CD4-positive, alpha-beta T cell (primary cell): ENCODE measurements around the gene ABCC11. TPM values are rescaled to one million over a fixed set of nuclear protein-coding genes. Genes with fewer than 3 reads are reported as not detected.
A peak's percentile ranks its signal among the peaks of the same experiment; 100 is the strongest.

Source experiments
- ATAC-seq: fragments of 200-7000 bp; cut with Tn5 transposase; one replicate; pipeline ENCODE4 v1.10.0; 2022; ENCODE audit warnings: mild to moderate bottlenecking; ENCODE audit not compliant: poor library complexity
- CTCF ChIA-PET: fragments of 350-600 bp; sonication (Branson Sonifier 250); formaldehyde crosslinking; loops from one replicate; lab custom pipeline; 2021; ENCODE audit warnings: antibody characterized with exemption, inconsistent platforms; lab: Charles Lee
- POLR2A ChIA-PET: fragments of 350-600 bp; sonication (Branson Sonifier 250); formaldehyde crosslinking; loops from one replicate; lab custom pipeline; 2021; ENCODE audit warnings: antibody characterized with exemption, inconsistent platforms; lab: Charles Lee
- DNase-seq, 14 experiments: peaks; one replicate each; pipeline ENCODE4 v3.0.0-alpha.2; 2013 to 2020; ENCODE audit warnings: mixed read lengths in 2 of 14
- H3K27ac ChIP-seq, 2 donors: one replicate each; pipeline versions ENCODE4 v1.5.1 to v1.7.0; 2013; ENCODE audit warnings: low read length in 2 of 2, low read depth in 1 of 2, mild to moderate bottlenecking in 1 of 2
- H3K27me3 ChIP-seq, 2 experiments: 1 replicate in 1 of 2; 2 replicates in 1 of 2; pipeline versions ENCODE4 v1.6.1 to v1.7.0; 2013; ENCODE audit warnings: low read length in 2 of 2, control low read depth in 1 of 2, mild to moderate bottlenecking in 1 of 2, moderate library complexity in 1 of 2; ENCODE audit not compliant: insufficient read depth in 2 of 2, control insufficient read depth in 1 of 2
- H3K36me3 ChIP-seq: one replicate; pipeline ENCODE4 v1.6.1; 2013; ENCODE audit warnings: low read length, control low read depth; ENCODE audit not compliant: insufficient read depth
- H3K4me1 ChIP-seq: one replicate; pipeline ENCODE4 v1.6.1; 2013; ENCODE audit warnings: low read length, control low read depth; ENCODE audit not compliant: insufficient read depth
- H3K4me3 ChIP-seq: one replicate; pipeline ENCODE4 v1.5.1; 2013; ENCODE audit warnings: mild to moderate bottlenecking, low read length, moderate library complexity
- H3K9me3 ChIP-seq, 2 experiments: 1 replicate in 1 of 2; 2 replicates in 1 of 2; pipeline versions ENCODE4 v1.6.1 to v1.7.0; 2013; ENCODE audit warnings: low read length in 2 of 2, mild to moderate bottlenecking in 2 of 2, control low read depth in 1 of 2, moderate library complexity in 1 of 2; ENCODE audit not compliant: control insufficient read depth in 1 of 2, insufficient read depth in 1 of 2
- H3K27ac Mint-ChIP-seq: one replicate; pipeline ENCODE4 v1.8.0; 2020; ENCODE audit warnings: mixed read lengths
- H3K27me3 Mint-ChIP-seq: one replicate; pipeline ENCODE4 v1.8.0; 2021; ENCODE audit warnings: mixed read lengths
- H3K36me3 Mint-ChIP-seq: one replicate; pipeline ENCODE4 v1.8.0; 2021; ENCODE audit warnings: low read depth, mixed read lengths
- H3K4me1 Mint-ChIP-seq: one replicate; pipeline ENCODE4 v1.8.0; 2021; ENCODE audit warnings: low read depth, mixed read lengths
- H3K4me3 Mint-ChIP-seq: one replicate; pipeline ENCODE4 v1.8.0; 2020; ENCODE audit warnings: mild to moderate bottlenecking, mixed read lengths
- H3K9me3 Mint-ChIP-seq: one replicate; pipeline ENCODE4 v1.8.0; 2020; ENCODE audit warnings: mixed read lengths
- intact Hi-C, 2 experiments: fragments of 100-400 bp; cut with DNase I in 1 of 2; cut with micrococcal nuclease in 1 of 2; formaldehyde crosslinking; loops; one replicate each; pipeline versions ENCODE4 v1.15.1 to v1.9.0; 2023 to 2025; cut with DNase I, micrococcal nuclease
- total RNA-seq, 174 experiments: library from RNA in 2 of 174; stranded (reverse) in 2 of 174; gene quantifications; one replicate each; pipeline ENCODE4 v1.2.3 and lab custom pipeline; 2021 to 2026
- TF ChIP-seq, protein P1 (sequence below): fragments of 200-600 bp; IDR thresholded peaks from one replicate; pipeline ENCODE4 v1.8.0; 2022; ENCODE audit warnings: antibody characterized with exemption, mild to moderate bottlenecking

The ABCC11 gene
- total RNA-seq, 2 experiments from 2014 or later = 0.08 TPM; not detected in 1

DNA sequence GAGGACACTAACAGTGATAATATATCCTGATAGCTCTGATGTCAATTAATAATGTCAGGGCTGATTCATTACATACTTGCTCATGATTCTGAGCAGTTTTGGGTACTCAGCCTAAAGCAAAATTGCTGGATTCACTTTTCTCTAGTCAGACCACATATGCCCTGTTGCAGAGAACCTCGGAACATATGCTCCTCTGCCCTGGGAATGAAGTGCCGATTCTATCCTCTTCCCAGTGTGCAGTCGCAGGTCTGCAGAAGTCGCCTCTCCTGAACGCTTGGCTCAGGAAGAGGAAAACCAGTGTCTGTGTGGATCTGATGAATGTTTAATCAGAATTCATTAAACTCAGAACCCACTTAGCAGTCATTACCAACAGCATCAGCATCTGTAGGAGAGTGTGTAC, 126.1 kb downstream of the ABCC11 start:
- Mint-ChIP-seq H3K27me3 (peaks cover 6% of the 10 kb centered on the region), H3K27ac (no peak overlapping the region), H3K9me3 (no peaks in the 10 kb centered on the region), H3K4me3 (no peak overlapping the region), H3K36me3 (no peaks in the 10 kb centered on the region), H3K4me1 (no peaks in the 10 kb centered on the region)
- POLR2A ChIA-PET = no interaction called here
- CTCF ChIA-PET = no interaction called here
- Histone ChIP-seq H3K36me3 (no peaks in the 10 kb centered on the region), H3K9me3 (peaks cover 0 to 4% of the 10 kb centered on the region in 2 experiments), H3K27me3 (no peaks in the 10 kb centered on the region), H3K27ac (no peak overlapping the region), H3K4me3 (no peak overlapping the region), H3K4me1 (no peaks in the 10 kb centered on the region)
- ATAC-seq (no peak), DNase-seq (no peak)
- intact Hi-C loops = no loop called here
- TF ChIP-seq, protein P1, sequence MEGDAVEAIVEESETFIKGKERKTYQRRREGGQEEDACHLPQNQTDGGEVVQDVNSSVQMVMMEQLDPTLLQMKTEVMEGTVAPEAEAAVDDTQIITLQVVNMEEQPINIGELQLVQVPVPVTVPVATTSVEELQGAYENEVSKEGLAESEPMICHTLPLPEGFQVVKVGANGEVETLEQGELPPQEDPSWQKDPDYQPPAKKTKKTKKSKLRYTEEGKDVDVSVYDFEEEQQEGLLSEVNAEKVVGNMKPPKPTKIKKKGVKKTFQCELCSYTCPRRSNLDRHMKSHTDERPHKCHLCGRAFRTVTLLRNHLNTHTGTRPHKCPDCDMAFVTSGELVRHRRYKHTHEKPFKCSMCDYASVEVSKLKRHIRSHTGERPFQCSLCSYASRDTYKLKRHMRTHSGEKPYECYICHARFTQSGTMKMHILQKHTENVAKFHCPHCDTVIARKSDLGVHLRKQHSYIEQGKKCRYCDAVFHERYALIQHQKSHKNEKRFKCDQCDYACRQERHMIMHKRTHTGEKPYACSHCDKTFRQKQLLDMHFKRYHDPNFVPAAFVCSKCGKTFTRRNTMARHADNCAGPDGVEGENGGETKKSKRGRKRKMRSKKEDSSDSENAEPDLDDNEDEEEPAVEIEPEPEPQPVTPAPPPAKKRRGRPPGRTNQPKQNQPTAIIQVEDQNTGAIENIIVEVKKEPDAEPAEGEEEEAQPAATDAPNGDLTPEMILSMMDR = no peak

DNA sequence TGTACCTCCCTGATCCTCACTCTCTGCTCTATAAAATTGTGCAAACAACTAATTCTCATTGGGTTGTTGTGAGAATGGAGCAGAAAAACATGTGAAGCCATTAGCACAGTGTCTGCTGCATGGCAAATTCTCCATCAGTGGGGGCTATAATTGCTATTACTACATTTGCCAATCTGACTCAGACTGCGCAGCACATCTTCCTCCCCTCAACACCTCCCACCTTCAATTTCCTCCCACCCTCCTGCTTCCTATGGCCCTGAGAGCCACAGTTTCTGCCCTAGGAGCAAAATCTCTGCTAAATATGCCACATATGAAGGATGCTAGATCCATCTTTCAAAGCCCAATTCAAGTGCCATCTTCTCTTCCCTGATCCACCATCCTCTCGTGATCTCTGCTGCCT, 128.5 kb downstream of the ABCC11 start:
- intact Hi-C loops = loop anchor here in 1 of 2 experiments (5.0 kb wide), 1 partner anchor 977 kb away; the partner anchor contains the start of gene NETO2
- ATAC-seq (no peak), DNase-seq (no peak)
- TF ChIP-seq, protein P1 = no peak
- Histone ChIP-seq H3K9me3 (peaks cover 0 to 4% of the 10 kb centered on the region in 2 experiments), H3K27me3 (peaks cover 0 to 2% of the 10 kb centered on the region in 2 experiments), H3K4me3 (no peak overlapping the region), H3K27ac (no peak overlapping the region), H3K36me3 (no peaks in the 10 kb centered on the region), H3K4me1 (no peaks in the 10 kb centered on the region)
- POLR2A ChIA-PET = no interaction called here
- Mint-ChIP-seq H3K4me3 (no peak overlapping the region), H3K36me3 (no peaks in the 10 kb centered on the region), H3K4me1 (no peaks in the 10 kb centered on the region), H3K27ac (no peak overlapping the region), H3K9me3 (no peaks in the 10 kb centered on the region), H3K27me3 (no peaks in the 10 kb centered on the region)
- CTCF ChIA-PET = no interaction called here

DNA sequence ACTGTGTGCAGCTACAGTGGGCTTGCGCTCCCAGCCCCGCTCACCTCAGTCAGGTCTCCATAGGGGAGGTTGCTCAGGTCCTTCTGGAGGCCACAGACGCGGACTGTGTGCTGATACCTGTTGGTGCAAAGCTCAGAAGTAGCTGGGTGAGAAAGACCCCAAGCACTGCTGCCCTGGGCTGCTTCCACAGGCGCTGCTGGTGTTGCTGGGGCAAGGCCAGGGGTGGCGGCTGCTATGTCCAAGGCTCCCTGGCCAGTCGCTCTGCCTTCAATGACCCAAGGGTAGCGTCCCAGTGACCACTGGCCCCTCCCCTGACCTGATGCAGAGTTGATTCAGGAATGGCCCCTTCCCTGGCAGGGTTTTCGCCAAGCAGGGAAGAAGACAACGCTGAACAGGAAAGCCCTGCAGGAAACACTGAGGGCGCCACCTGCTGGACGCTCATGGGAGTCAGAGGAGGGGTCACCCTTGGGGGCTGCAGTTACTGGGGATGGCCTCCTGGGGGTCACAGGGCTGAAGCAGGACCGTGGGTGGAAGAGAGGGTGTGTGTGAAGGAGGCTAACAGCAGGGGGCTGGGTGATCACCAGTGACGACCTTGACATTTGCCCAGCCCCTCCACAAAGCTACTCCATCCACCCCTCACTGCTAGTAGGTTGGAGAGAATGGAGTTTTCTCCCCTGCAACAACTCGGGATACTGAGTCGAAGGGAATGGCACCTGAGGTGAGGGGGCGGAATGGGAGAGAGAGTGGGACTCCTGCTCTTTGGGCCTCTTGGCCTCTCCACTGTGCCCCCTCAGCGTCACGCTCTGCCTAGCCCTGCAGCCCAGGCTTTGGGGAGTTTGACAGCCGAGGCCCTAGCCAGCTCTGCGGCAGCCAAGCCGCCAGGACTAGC, 129.9 kb downstream of the ABCC11 start:
- no peaks in the 10 kb centered on the region for H3K36me3 ChIP-seq
- peak; percentile 16 to 67 (median 36) for DNase-seq
- H3K4me3 ChIP-seq = no peak overlapping the region
- H3K27me3 Mint-ChIP-seq = no peaks in the 10 kb centered on the region
- intact Hi-C loops = loop anchor here in 1 of 2 experiments (5.0 kb wide), 1 partner anchor 975 kb away; the partner anchor contains the start of gene NETO2
- H3K4me3 Mint-ChIP-seq = no peak overlapping the region
- H3K4me1 Mint-ChIP-seq = no peaks in the 10 kb centered on the region
- peak; percentile 52 for ATAC-seq
- H3K9me3 Mint-ChIP-seq = no peaks in the 10 kb centered on the region
- ChIA-PET POLR2A (no interaction called here), CTCF (no interaction called here)
- TF ChIP-seq, protein P1 = peak; percentile 30
- peaks cover 0 to 2% of the 10 kb centered on the region in 2 experiments for H3K27me3 ChIP-seq
- H3K9me3 ChIP-seq = peaks cover 0 to 4% of the 10 kb centered on the region in 2 experiments
- H3K36me3 Mint-ChIP-seq = no peaks in the 10 kb centered on the region
- H3K4me1 ChIP-seq = no peaks in the 10 kb centered on the region
- H3K27ac ChIP-seq = no peak overlapping the region
- no peak overlapping the region for H3K27ac Mint-ChIP-seq

Other genes starting within 250 kb of the ABCC11 start
- gene ABCC12, start 91.5 kb downstream of the ABCC11 start, total RNA-seq = not detected
- 10 to 100 TPM; 77.2 to 81.0 TPM for gene LONP2, start 3.2 kb downstream of the ABCC11 start, total RNA-seq
- gene SIAH1, start 137.9 kb upstream of the ABCC11 start, total RNA-seq = 10 to 100 TPM; 40.9 to 43.0 TPM